GM21526 (cell line): ENCODE data around the gene KCNB1.

Experiments used
- ATAC-seq: cut with Tn5 transposase; IDR thresholded peaks from one replicate; pipeline ENCODE4 v1.9.1; 2021; ENCODE audit warnings: moderate library complexity; ENCODE audit not compliant: unreplicated experiment, low FRiP score

Gene KCNB1

GRCh38 chr20:49446808-49447207 is 35.7 kb downstream of the KCNB1 start:
- no peak for ATAC-seq

- no peak for ATAC-seq
Measured at GRCh38 chr20:49446080-49446479, 36.4 kb downstream of the KCNB1 start.

DNA sequence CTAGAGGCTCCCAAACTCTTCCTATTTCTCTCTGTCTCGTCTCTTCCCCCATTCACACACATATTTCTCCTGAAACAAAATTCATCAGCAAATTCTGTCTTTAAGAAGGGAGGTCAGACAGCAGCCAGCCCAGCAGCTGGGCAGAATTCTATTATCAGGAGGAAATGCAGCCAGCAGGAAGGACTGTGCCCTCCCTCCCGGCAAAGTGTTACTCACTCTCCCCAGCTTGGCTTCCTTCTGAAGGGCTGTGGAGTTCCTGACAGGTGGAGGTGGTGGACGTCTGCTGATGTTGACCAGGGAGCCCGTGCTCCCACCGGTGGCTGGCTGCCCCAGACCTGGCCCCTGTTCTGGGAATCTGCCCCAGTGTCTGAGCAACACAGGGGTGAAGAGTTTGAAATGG is 37.3 kb downstream of the KCNB1 start:
- ATAC-seq = no peak

GRCh38 chr20:49444553-49444990 is 37.9 kb downstream of the KCNB1 start:
- ATAC-seq = no peak

DNA sequence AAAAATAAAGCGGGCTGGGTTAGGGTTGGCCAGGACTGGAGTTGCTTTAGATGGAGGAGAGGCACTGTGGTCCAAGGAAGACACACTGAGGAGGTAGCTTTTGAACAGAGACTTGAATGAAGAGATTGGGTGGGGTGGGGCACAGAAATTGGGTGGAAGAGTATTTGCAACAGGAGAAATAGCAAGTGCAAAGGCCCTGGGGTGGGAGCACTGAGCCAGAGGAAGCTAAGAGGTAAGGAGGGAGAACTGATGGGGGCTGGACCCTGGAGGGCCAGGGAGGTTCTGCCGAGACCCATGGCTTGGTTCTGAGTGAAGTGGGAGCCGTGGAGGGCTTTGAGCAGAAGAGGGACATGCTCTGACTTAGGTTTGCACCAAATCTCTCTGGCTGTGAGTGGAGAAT is 45.4 kb downstream of the KCNB1 start:
- no peak for ATAC-seq

GRCh38 chr20:49435639-49436038 is 46.8 kb downstream of the KCNB1 start:
- ATAC-seq = no peak

GRCh38 chr20:49433333-49433732 is 49.1 kb downstream of the KCNB1 start:
- ATAC-seq = no peak

DNA sequence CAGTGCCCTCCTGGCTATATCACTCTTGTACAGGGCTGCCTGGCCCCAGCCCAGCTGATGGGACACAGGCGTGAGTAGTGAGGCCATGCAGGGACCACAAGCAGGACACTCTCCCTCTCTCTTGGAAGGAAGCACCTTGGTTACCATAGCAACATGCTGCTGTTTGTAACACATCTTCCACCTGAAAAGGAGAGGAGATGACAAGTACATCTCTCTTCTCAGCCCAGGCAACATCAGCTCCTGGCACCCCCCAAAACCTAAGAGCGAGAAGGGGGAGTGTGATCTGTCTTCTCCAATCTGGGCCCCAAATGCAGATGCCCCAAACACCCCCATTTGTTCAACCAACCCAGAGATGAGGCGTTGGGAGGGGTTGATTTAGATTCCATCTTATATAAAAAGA is 49.9 kb downstream of the KCNB1 start:
- no peak for ATAC-seq

GRCh38 chr20:49431329-49431728 is 51.1 kb downstream of the KCNB1 start:
- no peak for ATAC-seq

GRCh38 chr20:49430320-49430719 is 52.1 kb downstream of the KCNB1 start:
- no peak for ATAC-seq

DNA sequence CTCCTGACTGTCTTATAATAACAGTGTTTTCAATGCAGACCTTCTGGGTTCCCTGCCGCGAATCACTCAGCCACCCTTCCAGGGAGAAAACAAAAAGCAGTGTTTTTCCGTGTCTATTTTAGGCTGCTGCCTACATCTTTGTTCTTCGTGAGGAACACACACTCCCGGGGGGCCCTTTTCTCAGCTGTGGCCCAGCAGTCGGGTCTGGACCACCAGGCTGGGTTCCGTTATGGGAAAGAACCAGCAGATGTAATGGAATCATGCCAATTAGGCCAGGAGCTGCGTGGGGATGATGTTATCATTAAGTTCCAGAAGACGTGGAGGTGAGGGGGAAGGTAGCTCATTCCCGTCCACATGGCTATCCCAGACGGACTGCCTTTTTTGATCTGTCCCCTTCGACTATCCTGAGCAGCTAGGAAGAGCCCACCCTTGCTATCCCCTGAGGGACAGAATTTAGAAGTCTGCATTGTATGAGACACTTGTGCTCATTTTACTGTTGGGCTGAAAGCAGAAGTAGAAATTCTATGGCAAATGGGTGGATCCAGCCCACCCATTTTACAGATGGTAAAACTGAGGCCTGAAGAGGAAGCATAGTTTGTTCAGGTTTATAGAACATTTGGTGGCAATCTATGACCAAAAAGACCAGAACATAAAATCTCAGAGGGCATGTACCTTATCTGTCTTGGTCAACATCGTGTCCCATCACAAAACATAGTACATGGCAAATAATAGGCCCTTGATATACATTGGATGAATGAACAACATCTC is 54.5 kb downstream of the KCNB1 start:
- no peak for ATAC-seq

- no peak for ATAC-seq
Measured at GRCh38 chr20:49426873-49427272, 55.6 kb downstream of the KCNB1 start.

GRCh38 chr20:49426395-49426794 is 56.1 kb downstream of the KCNB1 start:
- no peak for ATAC-seq

- no peak for ATAC-seq
Measured at GRCh38 chr20:49424536-49424935, 57.9 kb downstream of the KCNB1 start.

- ATAC-seq = no peak
Measured at GRCh38 chr20:49422161-49422560, 60.3 kb downstream of the KCNB1 start.

DNA sequence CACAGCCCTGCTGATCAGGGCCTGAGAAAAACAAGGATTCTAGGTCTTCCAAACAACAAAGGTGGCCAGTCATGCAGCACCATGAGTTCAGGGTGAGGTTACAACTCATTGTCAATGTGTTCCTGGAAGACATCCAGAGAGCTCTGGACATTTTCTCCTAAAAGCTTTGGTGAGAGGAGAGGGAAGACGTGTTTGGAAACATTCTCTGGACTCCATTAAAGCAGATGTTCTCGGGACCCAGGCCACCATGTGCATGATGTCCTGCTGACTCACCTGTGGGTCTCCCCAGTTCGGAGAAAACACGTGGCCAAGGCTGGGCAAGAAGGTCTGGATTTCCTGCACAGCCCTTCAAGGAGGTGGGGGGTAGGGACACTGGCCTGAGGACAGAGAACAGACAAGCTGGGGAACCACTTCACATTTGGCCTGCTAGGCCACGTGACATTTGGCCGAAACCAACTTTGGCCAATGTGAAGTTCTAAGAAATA is 61.6 kb downstream of the KCNB1 start:
- ATAC-seq = no peak

DNA sequence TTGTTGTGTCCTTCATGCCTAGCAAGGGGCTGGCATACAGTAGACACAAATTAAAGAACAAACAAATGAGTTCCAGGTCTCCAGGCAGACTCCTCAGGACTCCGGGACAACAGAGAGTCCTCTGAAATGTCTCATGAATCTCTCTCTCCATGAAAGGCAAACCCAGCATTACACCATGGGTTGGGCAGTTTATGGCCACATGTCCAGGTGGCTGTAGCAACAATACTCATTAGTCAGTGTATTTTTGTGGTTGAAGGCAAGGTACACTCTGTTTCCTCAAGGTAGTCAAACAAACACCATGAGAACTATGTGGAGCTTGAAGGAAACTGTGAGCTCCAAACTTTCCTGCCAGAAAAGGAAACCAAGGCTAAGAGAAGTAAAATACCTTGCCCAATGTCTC is 62.2 kb downstream of the KCNB1 start:
- ATAC-seq = no peak

- ATAC-seq = no peak
Measured at GRCh38 chr20:49419785-49420184, 62.7 kb downstream of the KCNB1 start.

DNA sequence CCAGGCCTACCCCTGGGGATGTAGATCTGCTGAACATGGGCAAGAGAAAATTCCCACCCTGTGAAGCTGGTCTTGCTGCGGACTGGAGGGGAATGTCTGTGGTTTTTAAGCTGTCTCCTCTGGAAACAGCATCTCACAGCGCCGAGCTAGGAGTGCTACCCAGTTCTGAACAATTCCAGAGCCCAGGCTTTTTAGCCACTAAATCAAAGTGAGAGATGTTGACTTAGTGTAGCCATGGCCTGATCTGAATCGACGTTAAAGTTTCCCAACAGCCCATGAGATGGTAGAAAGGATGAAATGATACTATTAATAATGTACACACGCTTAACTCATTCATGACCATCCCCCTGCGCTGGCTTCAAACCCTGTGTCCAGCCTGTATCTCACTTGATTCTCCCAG is 63.7 kb downstream of the KCNB1 start:
- ATAC-seq = no peak

GRCh38 chr20:49417843-49418555 is 64.5 kb downstream of the KCNB1 start:
- no peak for ATAC-seq

DNA sequence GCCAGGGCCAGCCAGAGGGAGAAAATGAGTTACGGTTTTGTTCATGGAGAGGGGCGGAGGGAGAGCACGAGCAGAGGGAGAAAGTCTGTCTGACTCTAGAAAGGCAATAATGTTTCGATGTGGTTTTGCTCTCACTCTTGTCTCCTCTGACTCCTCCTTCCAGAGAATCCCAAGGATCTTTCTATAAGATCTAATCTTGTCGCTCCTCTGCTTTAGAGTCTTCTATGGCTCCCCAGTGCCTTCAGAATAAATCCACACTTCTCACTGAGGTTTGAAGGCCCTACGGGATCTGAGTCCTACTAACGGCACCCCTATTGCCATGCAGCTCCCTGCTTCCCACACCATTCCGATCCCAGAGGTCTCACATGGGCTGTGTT is 66.8 kb downstream of the KCNB1 start:
- no peak for ATAC-seq
